Trophoblast cell (in vitro differentiated cells and primary cell): ENCODE measurements around the gene RANBP17.
A peak's percentile ranks its signal among the peaks of the same experiment; 100 is the strongest.

Experiments
- DNase-seq, 2 donors: peaks; one replicate each; pipeline ENCODE4 v3.0.0-alpha.2; 2016
- H2AFZ ChIP-seq: 2 replicates; pipeline ENCODE4 v1.6.1; 2013; ENCODE audit warnings: low read length, moderate library complexity, mild to moderate bottlenecking; ENCODE audit not compliant: insufficient read depth, poor library complexity
- H2AK5ac ChIP-seq: 2 replicates; pipeline ENCODE4 v1.6.1; 2013; ENCODE audit warnings: mild to moderate bottlenecking, low read length
- H2BK120ac ChIP-seq: 2 replicates; pipeline ENCODE4 v1.6.1; 2013; ENCODE audit warnings: low read length, mild to moderate bottlenecking, moderate library complexity; ENCODE audit not compliant: insufficient read depth, poor library complexity
- H2BK12ac ChIP-seq: 2 replicates; pipeline ENCODE4 v1.6.1; 2013; ENCODE audit warnings: mild to moderate bottlenecking, low read length, moderate library complexity
- H2BK5ac ChIP-seq: 2 replicates; pipeline ENCODE4 v1.6.1; 2013; ENCODE audit warnings: low read length, low read depth, moderate library complexity, mild to moderate bottlenecking; ENCODE audit not compliant: poor library complexity
- H3K14ac ChIP-seq: 2 replicates; pipeline ENCODE4 v1.6.1; 2013; ENCODE audit warnings: mild to moderate bottlenecking, low read length
- H3K18ac ChIP-seq: 2 replicates; pipeline ENCODE4 v1.6.1; 2013; ENCODE audit warnings: mild to moderate bottlenecking, low read length
- H3K23ac ChIP-seq: 2 replicates; pipeline ENCODE4 v1.6.1; 2013; ENCODE audit warnings: low read length
- H3K27ac ChIP-seq: 2 replicates; pipeline ENCODE4 v1.5.1; 2013; ENCODE audit warnings: low read depth, mild to moderate bottlenecking, inconsistent platforms, low read length, moderate library complexity
- H3K27me3 ChIP-seq: 2 replicates; pipeline ENCODE4 v1.6.1; 2013; ENCODE audit warnings: inconsistent platforms, mild to moderate bottlenecking, low read length, moderate library complexity; ENCODE audit not compliant: insufficient read depth
- H3K36me3 ChIP-seq, 2 experiments: 1 replicate in 1 of 2; 2 replicates in 1 of 2; pipeline ENCODE4 v1.6.1; 2013; ENCODE audit warnings: low read length in 2 of 2, mild to moderate bottlenecking in 2 of 2, moderate library complexity in 1 of 2; ENCODE audit not compliant: insufficient read depth in 2 of 2, control insufficient read depth in 1 of 2
- H3K4ac ChIP-seq: 2 replicates; pipeline ENCODE4 v1.6.1; 2013; ENCODE audit warnings: low read depth, mild to moderate bottlenecking, low read length, moderate library complexity
- H3K4me1 ChIP-seq, 2 experiments: 1 replicate in 1 of 2; 2 replicates in 1 of 2; pipeline ENCODE4 v1.6.1; 2013; ENCODE audit warnings: low read length in 2 of 2, mild to moderate bottlenecking in 2 of 2, moderate library complexity in 1 of 2; ENCODE audit not compliant: insufficient read depth in 2 of 2, control insufficient read depth in 1 of 2
- H3K4me2 ChIP-seq: 2 replicates; pipeline ENCODE4 v1.6.1; 2013; ENCODE audit warnings: inconsistent platforms, mild to moderate bottlenecking, low read length, moderate library complexity
- H3K4me3 ChIP-seq: 2 replicates; pipeline ENCODE4 v1.5.1; 2013; ENCODE audit warnings: mild to moderate bottlenecking, low read depth, low read length, inconsistent platforms
- H3K79me1 ChIP-seq: one replicate; pipeline ENCODE4 v1.6.1; 2013; ENCODE audit warnings: low read length
- H3K79me2 ChIP-seq: 2 replicates; pipeline ENCODE4 v1.6.1; 2013; ENCODE audit warnings: low read length, mild to moderate bottlenecking; ENCODE audit not compliant: control insufficient read depth, insufficient read depth, poor library complexity
- H3K9ac ChIP-seq: 2 replicates; pipeline ENCODE4 v1.6.1; 2013; ENCODE audit warnings: mild to moderate bottlenecking, low read length
- H3K9me3 ChIP-seq: 2 replicates; pipeline ENCODE4 v1.6.1; 2013; ENCODE audit warnings: low read depth, mild to moderate bottlenecking, control low read depth, inconsistent platforms, low read length; ENCODE audit not compliant: insufficient read depth
- H4K12ac ChIP-seq: 2 replicates; pipeline ENCODE4 v1.6.1; 2013; ENCODE audit warnings: low read depth, mild to moderate bottlenecking, low read length, moderate library complexity
- H4K8ac ChIP-seq: 2 replicates; pipeline ENCODE4 v1.6.1; 2013; ENCODE audit warnings: low read depth, mild to moderate bottlenecking, low read length, moderate library complexity
- H4K91ac ChIP-seq: one replicate; pipeline ENCODE4 v1.6.1; 2013; ENCODE audit warnings: low read depth, mild to moderate bottlenecking, low read length, moderate library complexity
- whole genome bisulfite sequencing: extraction: QIAGEN DNeasy Blood & Tissue Kit; methylation state at CpG from one replicate; pipeline ENCODE4 v1.1.7; 2013; ENCODE audit warnings: missing lambda C conversion rate; ENCODE audit not compliant: insufficient read length, insufficient coverage; ENCODE audit errors: extremely low coverage; 5-methylcytosine and 5-hydroxymethylcytosine counted together

Gene RANBP17

GRCh38 chr5:171201310-171201709, 339.5 kb downstream of the RANBP17 start:
- no peak overlapping the region for H3K4me2 ChIP-seq
- peaks cover 0 to 2% of the 10 kb centered on the region in 2 experiments for H3K36me3 ChIP-seq
- no CpG with 5 or more reads among the region's 6 CpGs for WGBS
- H4K91ac ChIP-seq = no peak overlapping the region
- H3K27me3 ChIP-seq = no peaks in the 10 kb centered on the region
- no peak overlapping the region for H4K8ac ChIP-seq
- H2AFZ ChIP-seq = no peak overlapping the region
- no peak overlapping the region for H2BK120ac ChIP-seq
- no peak overlapping the region for H3K4me3 ChIP-seq
- no peaks in the 10 kb centered on the region for H3K9me3 ChIP-seq
- no peak overlapping the region for H4K12ac ChIP-seq
- H3K18ac ChIP-seq = no peak overlapping the region
- no peaks in the 10 kb centered on the region for H3K4me1 ChIP-seq
- H2AK5ac ChIP-seq = no peak overlapping the region
- H3K79me1 ChIP-seq = no peaks in the 10 kb centered on the region
- no peak overlapping the region for H3K9ac ChIP-seq
- no peak overlapping the region for H3K4ac ChIP-seq
- H3K27ac ChIP-seq = no peak overlapping the region
- H2BK12ac ChIP-seq = no peak overlapping the region
- H3K14ac ChIP-seq = no peak overlapping the region
- no peak overlapping the region for H2BK5ac ChIP-seq
- no peak for DNase-seq
- no peaks in the 10 kb centered on the region for H3K79me2 ChIP-seq
- no peak overlapping the region for H3K23ac ChIP-seq

GRCh38 chr5:171205375-171205774, 343.6 kb downstream of the RANBP17 start:
- H4K91ac ChIP-seq = no peak overlapping the region
- DNase-seq = no peak
- no peak overlapping the region for H4K12ac ChIP-seq
- H3K4me2 ChIP-seq = no peak overlapping the region
- H3K9ac ChIP-seq = no peak overlapping the region
- no peaks in the 10 kb centered on the region for H3K4me1 ChIP-seq
- peaks cover 0 to 2% of the 10 kb centered on the region in 2 experiments for H3K36me3 ChIP-seq
- H2BK12ac ChIP-seq = no peak overlapping the region
- no peaks in the 10 kb centered on the region for H3K27me3 ChIP-seq
- no peak overlapping the region for H2AK5ac ChIP-seq
- no peaks in the 10 kb centered on the region for H3K79me1 ChIP-seq
- H3K18ac ChIP-seq = no peak overlapping the region
- H3K9me3 ChIP-seq = no peaks in the 10 kb centered on the region
- H2BK5ac ChIP-seq = no peak overlapping the region
- no peak overlapping the region for H4K8ac ChIP-seq
- no peak overlapping the region for H3K4me3 ChIP-seq
- no peak overlapping the region for H3K4ac ChIP-seq
- H3K79me2 ChIP-seq = no peaks in the 10 kb centered on the region
- no peak overlapping the region for H2BK120ac ChIP-seq
- H3K23ac ChIP-seq = no peak overlapping the region
- H3K14ac ChIP-seq = no peak overlapping the region
- WGBS = no CpG with 5 or more reads among the region's 8 CpGs
- no peak overlapping the region for H3K27ac ChIP-seq
- no peak overlapping the region for H2AFZ ChIP-seq

- no peaks in the 10 kb centered on the region for H3K9me3 ChIP-seq
- H2BK120ac ChIP-seq = no peak overlapping the region
- H3K4me3 ChIP-seq = no peak overlapping the region
- DNase-seq = peak; percentile 58 to 88
- no CpG with 5 or more reads among the region's 6 CpGs for WGBS
- no peak overlapping the region for H3K27ac ChIP-seq
- no peak overlapping the region for H3K4ac ChIP-seq
- no peak overlapping the region for H4K8ac ChIP-seq
- H3K4me2 ChIP-seq = no peak overlapping the region
- no peak overlapping the region for H3K9ac ChIP-seq
- no peaks in the 10 kb centered on the region for H3K79me1 ChIP-seq
- H2BK12ac ChIP-seq = no peak overlapping the region
- H4K91ac ChIP-seq = no peak overlapping the region
- H3K4me1 ChIP-seq = no peaks in the 10 kb centered on the region
- no peaks in the 10 kb centered on the region for H3K79me2 ChIP-seq
- peaks cover 0 to 2% of the 10 kb centered on the region in 2 experiments for H3K36me3 ChIP-seq
- no peak overlapping the region for H2BK5ac ChIP-seq
- H2AK5ac ChIP-seq = no peak overlapping the region
- H3K14ac ChIP-seq = no peak overlapping the region
- no peaks in the 10 kb centered on the region for H3K27me3 ChIP-seq
- H4K12ac ChIP-seq = no peak overlapping the region
- H3K23ac ChIP-seq = no peak overlapping the region
- no peak overlapping the region for H2AFZ ChIP-seq
- no peak overlapping the region for H3K18ac ChIP-seq
Measured at GRCh38 chr5:171207256-171207847, 345.5 kb downstream of the RANBP17 start.

GRCh38 chr5:171221916-171222315, 360.1 kb downstream of the RANBP17 start:
- H3K14ac ChIP-seq = no peak overlapping the region
- H4K91ac ChIP-seq = no peak overlapping the region
- no peaks in the 10 kb centered on the region for H3K27me3 ChIP-seq
- H3K79me2 ChIP-seq = no peaks in the 10 kb centered on the region
- H2AK5ac ChIP-seq = no peak overlapping the region
- no peak overlapping the region for H4K8ac ChIP-seq
- no peak overlapping the region for H3K23ac ChIP-seq
- no peak overlapping the region for H3K4me2 ChIP-seq
- no peaks in the 10 kb centered on the region for H3K4me1 ChIP-seq
- H3K18ac ChIP-seq = no peak overlapping the region
- H3K27ac ChIP-seq = no peak overlapping the region
- no peaks in the 10 kb centered on the region for H3K79me1 ChIP-seq
- H2BK5ac ChIP-seq = no peak overlapping the region
- no peak overlapping the region for H4K12ac ChIP-seq
- no peak overlapping the region for H2BK120ac ChIP-seq
- H2AFZ ChIP-seq = no peak overlapping the region
- H3K4me3 ChIP-seq = no peak overlapping the region
- WGBS = no CpG with 5 or more reads among the region's 2 CpGs
- H3K36me3 ChIP-seq = no peaks in the 10 kb centered on the region
- H3K9ac ChIP-seq = no peak overlapping the region
- no peak for DNase-seq
- H2BK12ac ChIP-seq = no peak overlapping the region
- no peak overlapping the region for H3K4ac ChIP-seq
- no peaks in the 10 kb centered on the region for H3K9me3 ChIP-seq
